Type B pancreatic cell (in vitro differentiated cells): ENCODE measurements around the gene CABP1. TPM values are rescaled to one million over a fixed set of nuclear protein-coding genes. Genes with fewer than 3 reads are reported as not detected.

Source experiments
- DNase-seq: peaks from one replicate; pipeline ENCODE4 v3.0.0; 2021; ENCODE audit warnings: mixed read lengths; ENCODE audit not compliant: unreplicated experiment; ENCODE audit errors: extremely low spot score
- H3K27ac Mint-ChIP-seq: 2 replicates; pipeline ENCODE4 v1.8.0; 2021; ENCODE audit warnings: mild to moderate bottlenecking, mixed read lengths
- H3K27me3 Mint-ChIP-seq: 2 replicates; pipeline ENCODE4 v1.8.0; 2021; ENCODE audit warnings: mixed read lengths
- H3K36me3 Mint-ChIP-seq: 2 replicates; pipeline ENCODE4 v1.8.0; 2021; ENCODE audit warnings: mixed read lengths
- H3K4me1 Mint-ChIP-seq: one replicate; pipeline ENCODE4 v1.8.0; 2021; ENCODE audit warnings: mixed read lengths; ENCODE audit not compliant: unreplicated experiment
- H3K4me3 Mint-ChIP-seq: 2 replicates; pipeline ENCODE4 v1.8.0; 2021; ENCODE audit warnings: mild to moderate bottlenecking, mixed read lengths
- H3K9me3 Mint-ChIP-seq: 2 replicates; pipeline ENCODE4 v1.8.0; 2021; ENCODE audit warnings: mixed read lengths
- total RNA-seq: library from RNA; stranded (reverse); gene quantifications from 2 replicates; pipeline ENCODE4 v1.2.1, GENCODE V29; 2021; ENCODE audit warnings: low replicate concordance
- TF ChIP-seq, protein P1 (sequence below): fragments of 200-600 bp; sonication (generic); conservative IDR thresholded peaks from 2 replicates; pipeline ENCODE4 v1.5.0; 2021; ENCODE audit warnings: antibody characterized with exemption, mild to moderate bottlenecking

Gene CABP1
- total RNA-seq, 1 donor from 2014 or later: 0.56 TPM

DNA sequence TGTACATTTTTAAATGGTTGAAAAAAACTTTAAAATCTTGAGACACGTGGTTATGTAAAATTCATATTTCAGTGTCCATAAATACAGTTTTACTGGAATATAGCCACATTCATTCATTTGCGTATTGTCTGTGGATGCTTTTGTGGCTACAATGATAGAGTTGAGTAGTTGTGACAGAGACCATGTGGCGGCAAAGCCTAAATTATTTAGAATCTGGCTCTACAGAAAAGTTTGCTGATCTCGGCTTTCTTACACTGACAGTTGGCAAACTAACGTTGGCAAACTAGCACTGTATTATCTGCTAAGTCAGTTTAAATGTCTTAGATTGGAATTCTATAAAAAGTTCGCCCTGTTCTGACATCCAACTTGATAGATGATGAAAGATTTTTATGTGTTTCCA lies 72.2 kb downstream of the CABP1 start:
- TF ChIP-seq, protein P1, sequence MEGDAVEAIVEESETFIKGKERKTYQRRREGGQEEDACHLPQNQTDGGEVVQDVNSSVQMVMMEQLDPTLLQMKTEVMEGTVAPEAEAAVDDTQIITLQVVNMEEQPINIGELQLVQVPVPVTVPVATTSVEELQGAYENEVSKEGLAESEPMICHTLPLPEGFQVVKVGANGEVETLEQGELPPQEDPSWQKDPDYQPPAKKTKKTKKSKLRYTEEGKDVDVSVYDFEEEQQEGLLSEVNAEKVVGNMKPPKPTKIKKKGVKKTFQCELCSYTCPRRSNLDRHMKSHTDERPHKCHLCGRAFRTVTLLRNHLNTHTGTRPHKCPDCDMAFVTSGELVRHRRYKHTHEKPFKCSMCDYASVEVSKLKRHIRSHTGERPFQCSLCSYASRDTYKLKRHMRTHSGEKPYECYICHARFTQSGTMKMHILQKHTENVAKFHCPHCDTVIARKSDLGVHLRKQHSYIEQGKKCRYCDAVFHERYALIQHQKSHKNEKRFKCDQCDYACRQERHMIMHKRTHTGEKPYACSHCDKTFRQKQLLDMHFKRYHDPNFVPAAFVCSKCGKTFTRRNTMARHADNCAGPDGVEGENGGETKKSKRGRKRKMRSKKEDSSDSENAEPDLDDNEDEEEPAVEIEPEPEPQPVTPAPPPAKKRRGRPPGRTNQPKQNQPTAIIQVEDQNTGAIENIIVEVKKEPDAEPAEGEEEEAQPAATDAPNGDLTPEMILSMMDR: no peak
- Mint-ChIP-seq H3K4me1 (peaks cover 41% of the 10 kb centered on the region), H3K27me3 (no peaks in the 10 kb centered on the region), H3K36me3 (peaks cover 12% of the 10 kb centered on the region), H3K27ac (no peak overlapping the region), H3K9me3 (no peaks in the 10 kb centered on the region), H3K4me3 (peak overlapping the region; percentile 89)
- no peak for DNase-seq

DNA sequence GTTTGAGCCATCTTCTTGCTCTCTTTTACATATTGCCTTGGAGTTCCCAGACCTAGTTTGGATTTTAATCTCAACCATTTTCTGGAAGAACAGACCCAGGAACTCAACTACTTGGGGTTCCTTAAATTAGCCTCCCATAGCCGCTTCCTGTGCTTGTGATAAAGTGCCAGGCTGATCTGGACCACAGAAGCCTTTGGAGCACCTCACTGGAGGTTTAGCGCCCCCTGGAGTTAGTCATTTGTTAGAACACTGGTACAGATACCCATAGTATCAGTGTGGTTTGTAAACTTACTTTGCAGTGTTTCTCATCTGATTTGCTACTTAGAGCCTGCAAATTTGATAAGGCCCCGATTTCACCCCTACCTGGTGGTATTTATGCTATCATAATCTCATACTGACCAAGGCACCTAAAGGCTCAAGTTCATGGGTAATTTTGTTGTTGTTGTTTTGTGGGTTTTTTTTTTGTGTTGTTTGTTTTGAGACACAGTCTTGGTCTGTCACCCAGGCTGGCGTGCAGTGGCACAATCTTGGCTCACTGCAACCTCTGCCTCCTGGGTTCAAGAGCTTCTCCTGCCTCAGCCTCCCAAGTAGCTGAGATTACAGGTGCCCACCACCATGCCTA lies 73.5 kb downstream of the CABP1 start:
- Mint-ChIP-seq H3K4me1 (peaks cover 41% of the 10 kb centered on the region), H3K27ac (peak overlapping the region; percentile 79), H3K27me3 (no peaks in the 10 kb centered on the region), H3K9me3 (no peaks in the 10 kb centered on the region), H3K36me3 (peaks cover 20% of the 10 kb centered on the region), H3K4me3 (peak overlapping the region; percentile 84)
- TF ChIP-seq, protein P1: peak; percentile 95
- no peak for DNase-seq

Other genes with a start within 250 kb of the CABP1 start
- 400 and 501 TPM in 2 replicates for gene COX6A1, start 202.5 kb upstream of the CABP1 start, total RNA-seq
- gene TRIAP1, start 194.2 kb upstream of the CABP1 start, total RNA-seq: 46.6 and 65.2 TPM in 2 replicates
- gene GATC, start 194.2 kb upstream of the CABP1 start, total RNA-seq: 27.7 and 33.9 TPM in 2 replicates
- gene SRSF9, start 170.9 kb upstream of the CABP1 start, total RNA-seq: 226 and 248 TPM in 2 replicates
- 403 and 451 TPM in 2 replicates for gene DYNLL1, start 144.5 kb upstream of the CABP1 start, total RNA-seq
- 28.7 and 35.6 TPM in 2 replicates for gene COQ5, start 111.5 kb upstream of the CABP1 start, total RNA-seq
- 162 and 188 TPM in 2 replicates for gene RNF10, start 106.3 kb upstream of the CABP1 start, total RNA-seq
- 45.6 and 55.2 TPM in 2 replicates for gene POP5, start 59.2 kb upstream of the CABP1 start, total RNA-seq
- gene MLEC, start 46.5 kb downstream of the CABP1 start, total RNA-seq: 168 and 172 TPM in 2 replicates
- gene UNC119B, start 69.8 kb downstream of the CABP1 start, total RNA-seq: 39.2 and 57.2 TPM in 2 replicates
- gene ACADS, start 85.2 kb downstream of the CABP1 start, total RNA-seq: 12.1 and 16.4 TPM in 2 replicates